ENCODE results near the gene TMOD1.

GRCh38 chr9:97531888-97532376 is 30.5 kb downstream of the TMOD1 start:
- TF ChIP-seq EZH2 (IDR thresholded peaks at IDR 0.05; ENCODE audit: insufficient read depth, poor library complexity, severe bottlenecking) (no peak), EZH2phosphoT487 (IDR thresholded peaks at IDR 0.05; ENCODE audit: insufficient read depth, low read depth) (no peak)
